ENCODE results near the gene ADAR.

Gene ADAR

GRCh38 chr1:154616659-154617345, 8.8 kb upstream of the ADAR start:
- no peak overlapping the region for H3K27ac ChIP-seq
- no peak overlapping the region for H3K4me3 ChIP-seq (ENCODE audit: low read depth, low read length)
- H3K36me3 ChIP-seq (ENCODE audit: control insufficient read depth, insufficient read depth, low read length), result no peaks in the 10 kb centered on the region
- H3K4me2 ChIP-seq (ENCODE audit: low read length), result no peak overlapping the region
- no peaks in the 10 kb centered on the region for H3K27me3 ChIP-seq (ENCODE audit: control insufficient read depth, insufficient read depth, low read length)
- peaks cover 34% of the 10 kb centered on the region for H3K79me2 ChIP-seq
- no peak overlapping the region for H2AFZ ChIP-seq
- no peak overlapping the region for H3K9ac ChIP-seq
- H3K9me3 ChIP-seq (ENCODE audit: control insufficient read depth, low read length), result no peaks in the 10 kb centered on the region
- TF ChIP-seq, protein P1, sequence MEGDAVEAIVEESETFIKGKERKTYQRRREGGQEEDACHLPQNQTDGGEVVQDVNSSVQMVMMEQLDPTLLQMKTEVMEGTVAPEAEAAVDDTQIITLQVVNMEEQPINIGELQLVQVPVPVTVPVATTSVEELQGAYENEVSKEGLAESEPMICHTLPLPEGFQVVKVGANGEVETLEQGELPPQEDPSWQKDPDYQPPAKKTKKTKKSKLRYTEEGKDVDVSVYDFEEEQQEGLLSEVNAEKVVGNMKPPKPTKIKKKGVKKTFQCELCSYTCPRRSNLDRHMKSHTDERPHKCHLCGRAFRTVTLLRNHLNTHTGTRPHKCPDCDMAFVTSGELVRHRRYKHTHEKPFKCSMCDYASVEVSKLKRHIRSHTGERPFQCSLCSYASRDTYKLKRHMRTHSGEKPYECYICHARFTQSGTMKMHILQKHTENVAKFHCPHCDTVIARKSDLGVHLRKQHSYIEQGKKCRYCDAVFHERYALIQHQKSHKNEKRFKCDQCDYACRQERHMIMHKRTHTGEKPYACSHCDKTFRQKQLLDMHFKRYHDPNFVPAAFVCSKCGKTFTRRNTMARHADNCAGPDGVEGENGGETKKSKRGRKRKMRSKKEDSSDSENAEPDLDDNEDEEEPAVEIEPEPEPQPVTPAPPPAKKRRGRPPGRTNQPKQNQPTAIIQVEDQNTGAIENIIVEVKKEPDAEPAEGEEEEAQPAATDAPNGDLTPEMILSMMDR (IDR thresholded peaks at IDR 0.05), result no peak
- H3K4me1 ChIP-seq, result no peaks in the 10 kb centered on the region

- Histone ChIP-seq H3K9me3 (ENCODE audit: control insufficient read depth, low read length) (no peaks in the 10 kb centered on the region), H3K27ac (no peak overlapping the region), H2AFZ (no peak overlapping the region), H3K79me2 (peaks cover 34% of the 10 kb centered on the region), H3K4me2 (ENCODE audit: low read length) (no peak overlapping the region), H3K4me3 (ENCODE audit: low read depth, low read length) (no peak overlapping the region), H3K36me3 (ENCODE audit: control insufficient read depth, insufficient read depth, low read length) (no peaks in the 10 kb centered on the region), H3K9ac (no peak overlapping the region), H3K27me3 (ENCODE audit: control insufficient read depth, insufficient read depth, low read length) (no peaks in the 10 kb centered on the region), H3K4me1 (no peaks in the 10 kb centered on the region)
- TF ChIP-seq, protein P1 (IDR thresholded peaks at IDR 0.05), result no peak
Measured at GRCh38 chr1:154615411-154615810, 7.4 kb upstream of the ADAR start.

DNA sequence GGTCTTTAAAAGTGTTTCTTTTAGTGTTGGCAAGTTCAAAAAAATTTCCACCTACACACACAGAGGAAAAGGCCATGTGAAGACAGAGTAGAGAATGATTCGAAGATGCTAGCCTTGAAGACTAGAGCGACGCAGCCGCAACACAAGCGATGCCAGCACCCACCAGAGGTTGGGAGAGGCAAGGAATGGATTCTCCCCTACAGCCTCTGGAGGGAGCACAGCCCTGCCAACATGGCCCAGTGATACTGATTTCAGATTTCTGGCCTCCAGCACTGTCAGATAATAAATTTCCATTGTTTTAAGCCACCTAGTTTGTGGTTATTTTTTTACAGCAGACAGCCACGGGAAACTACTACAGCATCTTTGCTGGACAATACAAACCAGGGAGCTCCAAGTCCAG, 6.9 kb upstream of the ADAR start:
- no peak overlapping the region for H3K4me2 ChIP-seq (ENCODE audit: low read length)
- H3K27ac ChIP-seq, result no peak overlapping the region
- no peak overlapping the region for H2AFZ ChIP-seq
- no peak overlapping the region for H3K4me3 ChIP-seq (ENCODE audit: low read depth, low read length)
- H3K36me3 ChIP-seq (ENCODE audit: control insufficient read depth, insufficient read depth, low read length), result no peaks in the 10 kb centered on the region
- H3K79me2 ChIP-seq, result peaks cover 36% of the 10 kb centered on the region
- no peaks in the 10 kb centered on the region for H3K4me1 ChIP-seq
- TF ChIP-seq, protein P1 (IDR thresholded peaks at IDR 0.05), result no peak
- H3K9ac ChIP-seq, result no peak overlapping the region
- no peaks in the 10 kb centered on the region for H3K9me3 ChIP-seq (ENCODE audit: control insufficient read depth, low read length)
- no peaks in the 10 kb centered on the region for H3K27me3 ChIP-seq (ENCODE audit: control insufficient read depth, insufficient read depth, low read length)

DNA sequence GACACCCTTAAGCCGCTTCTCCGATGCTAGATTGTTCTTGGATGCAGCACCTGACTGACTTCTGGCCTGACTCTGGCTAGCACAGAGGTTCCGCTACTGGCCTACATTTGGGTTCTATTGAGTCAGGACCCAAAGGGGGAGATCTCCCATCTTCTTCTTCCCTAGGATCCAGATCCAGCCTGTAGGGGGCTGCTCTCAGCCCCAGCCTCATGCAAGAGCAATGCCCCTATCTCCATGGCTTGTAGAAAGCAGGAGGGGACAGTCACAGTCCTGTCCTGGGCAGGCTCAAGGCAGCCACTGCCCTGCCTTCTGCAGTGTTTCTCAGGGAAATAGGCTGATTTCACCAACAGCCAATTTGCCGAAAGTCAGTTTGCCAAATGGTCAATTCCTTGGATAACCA, 6.3 kb upstream of the ADAR start:
- TF ChIP-seq, protein P1 (IDR thresholded peaks at IDR 0.05), result no peak
- Histone ChIP-seq H3K27ac (no peak overlapping the region), H3K36me3 (ENCODE audit: control insufficient read depth, insufficient read depth, low read length) (no peaks in the 10 kb centered on the region), H3K4me2 (ENCODE audit: low read length) (no peak overlapping the region), H3K4me1 (no peaks in the 10 kb centered on the region), H3K4me3 (ENCODE audit: low read depth, low read length) (no peak overlapping the region), H3K27me3 (ENCODE audit: control insufficient read depth, insufficient read depth, low read length) (no peaks in the 10 kb centered on the region), H2AFZ (no peak overlapping the region), H3K79me2 (peaks cover 37% of the 10 kb centered on the region), H3K9ac (no peak overlapping the region), H3K9me3 (ENCODE audit: control insufficient read depth, low read length) (no peaks in the 10 kb centered on the region)
